Measurements from ENCODE around the gene PRCD.
"Not testable (repeated sequence)": the region's sequence is repeated elsewhere in the genome, so short reads cannot be mapped to it uniquely, and the experiment has no call there.

PRCD gene

GRCh38 chr17:76558198-76559095 is 18.6 kb downstream of the PRCD start:
- DNase-seq = no peak

GRCh38 chr17:76559460-76559859 is 19.6 kb downstream of the PRCD start:
- not testable (repeated sequence) for DNase-seq

DNA sequence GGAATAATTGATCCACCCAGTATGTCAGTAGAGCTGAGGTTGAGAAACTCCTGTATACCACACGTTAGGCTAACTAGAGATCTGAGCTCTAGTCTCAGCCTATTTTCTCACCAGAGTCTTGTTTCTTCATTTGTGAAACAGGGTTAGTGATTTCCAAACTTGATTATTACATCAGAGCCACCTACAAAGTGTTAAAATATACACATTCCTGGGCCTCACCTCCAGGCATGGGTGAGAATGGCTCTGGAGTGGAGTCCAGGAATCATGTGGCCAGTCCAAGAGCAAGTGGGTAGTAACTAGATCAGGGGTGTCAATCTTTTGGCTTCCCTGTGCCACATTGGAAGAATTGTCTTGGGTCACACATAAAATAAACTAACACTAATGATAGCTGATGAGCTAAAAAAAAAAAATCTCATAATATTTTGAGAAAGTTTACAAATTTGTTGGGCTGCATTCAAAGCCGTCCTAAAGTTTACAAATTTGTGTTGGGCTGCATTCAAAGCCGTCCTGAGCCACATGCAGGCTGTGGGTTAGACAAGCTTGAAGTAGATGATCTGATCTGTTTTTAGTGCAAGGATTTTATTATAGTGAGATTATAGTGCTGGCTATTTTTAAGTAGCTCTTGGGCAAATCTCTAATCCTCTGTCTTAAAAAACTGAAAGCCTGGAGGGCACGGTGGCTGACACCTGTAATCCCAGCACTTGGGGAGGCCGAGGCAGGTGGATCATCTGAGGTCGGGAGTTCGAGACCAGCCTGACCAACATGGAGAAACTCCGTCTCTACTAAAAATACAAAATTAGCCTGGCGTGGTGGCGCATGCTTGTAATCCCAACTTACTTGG is 20.4 kb downstream of the PRCD start:
- no peak for DNase-seq

GRCh38 chr17:76560877-76561221 is 21.0 kb downstream of the PRCD start:
- no peak for DNase-seq

DNA sequence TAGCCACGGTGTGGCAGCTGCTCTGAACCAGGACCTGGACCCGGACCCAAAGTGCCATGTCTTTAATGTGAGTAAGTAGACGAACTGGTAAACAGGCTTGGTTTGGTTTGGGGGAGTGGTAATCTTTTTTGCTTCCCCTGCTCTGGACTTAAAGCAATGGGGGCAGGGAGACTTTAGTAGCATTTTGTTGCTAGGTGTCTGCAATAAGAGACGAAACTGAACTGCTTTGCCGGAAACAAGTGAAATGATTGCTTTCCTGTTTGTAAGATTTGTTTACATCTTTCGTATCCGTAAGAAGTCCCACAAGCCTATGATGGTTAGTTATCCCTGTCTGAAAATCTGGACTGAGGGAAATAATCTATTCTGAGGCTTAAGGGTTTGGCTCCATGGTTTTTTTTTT is 21.5 kb downstream of the PRCD start:
- DNase-seq = no peak

DNA sequence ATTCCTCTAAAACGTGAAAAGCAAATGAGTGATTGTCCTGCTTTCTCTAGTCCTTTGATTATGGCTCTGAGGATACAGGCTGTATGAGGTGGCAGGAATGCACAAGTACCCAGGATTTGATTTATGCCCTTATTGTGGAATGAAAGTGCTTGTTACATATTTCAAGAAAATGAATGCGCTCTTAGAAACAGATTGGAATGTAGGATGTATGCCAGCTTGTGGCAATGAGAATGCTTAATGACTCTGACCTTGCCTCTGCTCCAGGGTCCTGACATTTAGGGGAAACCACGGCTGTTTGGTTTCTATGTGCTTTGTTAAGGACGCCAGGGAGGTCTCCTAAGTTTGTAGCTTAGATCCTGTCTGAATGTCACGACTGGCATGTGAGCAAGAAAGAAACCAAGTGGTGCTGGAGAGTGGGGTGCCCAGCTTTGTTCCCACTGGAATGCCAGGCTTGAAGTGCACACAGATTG is 22.0 kb downstream of the PRCD start:
- DNase-seq = no peak

DNA sequence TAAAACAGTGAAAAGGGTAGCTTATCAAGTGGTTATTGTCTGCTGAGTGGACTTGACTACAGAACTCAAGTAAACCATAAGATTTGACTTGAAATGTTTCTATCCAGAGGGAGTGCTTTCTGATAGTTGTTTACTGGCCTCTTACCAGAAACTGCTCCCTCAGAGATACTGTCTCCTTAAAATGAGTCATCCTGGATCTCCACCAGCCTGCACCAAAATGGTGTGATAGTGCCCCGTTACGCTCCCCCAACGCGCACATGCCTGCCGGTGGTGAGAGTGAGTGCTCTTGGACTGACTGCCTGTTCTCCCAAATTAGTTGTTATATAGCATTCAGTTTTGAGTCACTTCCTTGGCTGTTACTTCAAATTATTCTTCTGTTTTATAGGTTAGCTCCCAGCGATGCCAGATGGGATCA is 22.9 kb downstream of the PRCD start:
- DNase-seq = no peak

- DNase-seq = not testable (repeated sequence)
These were observed 23.5 kb downstream of the PRCD start for GRCh38 chr17:76563359-76563758.

DNA sequence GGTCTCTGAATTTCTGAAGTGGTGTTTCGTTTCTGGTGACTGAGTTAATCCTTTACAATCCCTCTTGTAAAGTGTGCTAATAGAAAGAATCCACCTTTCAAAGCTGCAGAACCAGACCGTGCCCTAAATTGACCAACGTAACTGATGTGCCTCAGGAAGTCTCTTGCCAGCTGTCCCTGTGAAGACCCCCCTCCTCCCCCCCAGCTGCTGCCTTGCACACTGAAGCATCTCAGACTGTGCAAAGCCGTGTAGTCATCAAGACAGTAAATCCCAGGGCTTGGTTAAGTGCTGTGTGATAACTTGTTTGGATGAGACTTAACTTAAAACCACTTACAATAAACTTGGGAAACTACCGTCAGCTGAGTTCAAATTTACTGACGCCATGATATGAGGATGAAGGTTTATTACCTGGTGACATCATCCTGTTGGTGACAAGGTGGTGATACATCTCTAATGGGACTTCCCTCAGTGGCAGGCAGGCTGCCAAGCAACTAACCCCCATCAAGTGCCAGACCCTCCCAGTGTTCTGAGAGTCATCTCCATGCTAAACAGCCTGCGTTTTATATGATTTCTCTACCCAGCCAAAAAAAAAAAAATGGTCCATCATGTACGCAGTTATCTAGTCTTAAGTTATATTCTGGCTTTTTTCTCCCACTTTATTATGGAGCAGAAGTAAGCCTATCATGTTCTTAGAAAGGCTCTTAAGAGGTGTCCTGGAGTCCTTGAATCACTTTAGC is 25.3 kb downstream of the PRCD start:
- DNase-seq = not testable (repeated sequence)

DNA sequence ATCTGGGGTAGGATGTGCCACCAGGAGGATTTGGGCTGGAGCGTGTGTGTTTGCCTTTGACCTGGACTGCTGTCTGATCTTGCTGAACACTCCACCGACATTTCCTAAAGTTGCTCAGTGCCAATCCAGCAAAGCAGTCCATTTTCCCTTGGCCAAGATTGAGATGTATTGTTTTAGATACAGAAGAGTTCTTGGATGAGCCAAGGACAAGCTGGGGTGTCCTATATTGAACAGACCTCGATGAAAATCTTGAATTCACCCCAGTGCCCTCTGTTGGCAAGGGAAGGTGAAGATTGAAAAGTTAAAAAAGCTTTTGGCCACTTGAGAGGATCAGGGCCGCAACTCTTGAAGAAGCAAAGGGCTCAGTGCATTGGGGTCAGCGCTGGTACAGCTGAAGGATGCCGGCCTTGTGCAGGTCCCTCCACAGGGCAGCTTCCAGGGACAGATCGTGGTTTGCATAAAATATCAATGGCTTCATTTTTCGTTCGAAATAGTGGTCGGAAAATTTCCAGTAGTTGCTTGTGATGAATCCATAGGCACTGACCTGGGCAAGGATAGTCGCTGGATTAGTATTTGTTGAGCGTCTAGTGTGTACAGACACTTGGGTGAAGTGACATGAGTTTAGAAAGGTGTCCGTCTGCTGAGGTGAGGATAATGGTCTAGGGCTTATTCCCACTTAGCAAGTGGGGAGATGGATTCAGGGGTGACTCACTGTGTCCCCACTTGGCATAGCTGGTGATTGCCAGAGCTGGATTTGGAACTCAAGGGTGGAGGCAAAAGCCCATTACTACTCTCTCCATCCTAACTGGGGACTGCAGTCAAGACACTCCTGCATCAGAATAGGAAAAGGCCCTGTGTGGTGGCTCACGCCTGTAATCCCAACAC is 26.1 kb downstream of the PRCD start:
- DNase-seq = no peak

DNA sequence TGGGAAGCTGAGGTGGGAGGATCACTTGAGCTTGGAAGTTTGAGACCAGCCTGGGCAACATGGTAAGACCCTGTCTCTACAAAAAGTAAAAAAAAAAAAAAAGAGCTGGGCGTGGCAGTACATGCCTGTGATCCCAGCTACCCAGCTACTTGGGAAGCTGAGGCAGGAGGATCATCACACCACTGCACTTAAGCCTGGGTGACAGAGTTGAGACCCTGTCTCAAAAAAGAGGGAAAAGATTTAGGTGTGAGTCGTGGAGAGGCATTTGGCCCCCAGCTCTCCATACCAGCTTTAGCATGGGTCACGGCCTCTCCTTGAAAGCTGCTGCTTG is 26.7 kb downstream of the PRCD start:
- no peak for DNase-seq

DNA sequence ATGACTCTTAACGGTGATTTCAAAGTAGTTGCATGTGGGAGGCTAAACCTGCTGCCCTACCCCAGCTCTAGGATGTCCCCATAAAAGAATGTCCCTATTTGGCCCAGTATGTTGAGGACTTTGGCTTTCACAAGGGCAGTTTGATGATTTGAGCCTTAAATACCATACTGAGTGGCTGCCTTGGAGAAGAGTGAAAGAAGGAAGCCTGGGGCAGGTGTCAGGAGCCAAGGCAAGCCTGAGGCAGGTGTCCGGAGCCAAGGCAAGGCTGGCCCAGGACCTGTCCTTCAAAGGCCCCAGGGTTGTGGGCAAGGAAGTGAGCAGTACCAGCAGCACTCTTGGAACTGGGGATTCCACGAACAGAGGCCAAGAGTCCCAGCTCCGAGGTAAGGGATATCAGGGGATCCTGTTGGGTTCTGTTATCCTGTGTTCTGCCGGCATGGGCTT is 27.2 kb downstream of the PRCD start:
- DNase-seq = no peak

GRCh38 chr17:76567634-76568432 is 28.0 kb downstream of the PRCD start:
- DNase-seq = peak; percentile 46

DNA sequence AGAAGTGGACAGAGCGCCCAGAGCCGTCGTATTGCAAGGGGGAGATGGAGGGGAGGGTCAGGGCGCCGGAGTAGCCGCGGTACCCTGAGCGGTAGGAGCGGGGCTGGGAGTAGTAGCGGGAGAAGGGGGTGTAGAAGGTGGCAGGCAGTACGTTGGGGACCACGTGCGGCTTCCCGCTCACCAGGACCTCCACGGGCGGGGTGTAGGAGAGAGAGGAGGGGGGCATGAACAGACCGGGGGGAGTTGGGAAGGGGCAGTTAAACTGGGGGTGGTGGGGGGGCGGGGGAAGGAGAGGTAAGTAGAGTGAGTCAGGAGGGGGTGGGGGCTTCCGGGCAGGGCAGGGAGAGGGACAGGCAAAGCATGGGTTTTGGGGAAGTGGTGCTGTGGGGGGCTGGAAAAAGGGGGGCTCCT is 29.0 kb downstream of the PRCD start:
- DNase-seq = no peak

GRCh38 chr17:76569607-76570279 is 29.9 kb downstream of the PRCD start:
- DNase-seq = no peak

DNA sequence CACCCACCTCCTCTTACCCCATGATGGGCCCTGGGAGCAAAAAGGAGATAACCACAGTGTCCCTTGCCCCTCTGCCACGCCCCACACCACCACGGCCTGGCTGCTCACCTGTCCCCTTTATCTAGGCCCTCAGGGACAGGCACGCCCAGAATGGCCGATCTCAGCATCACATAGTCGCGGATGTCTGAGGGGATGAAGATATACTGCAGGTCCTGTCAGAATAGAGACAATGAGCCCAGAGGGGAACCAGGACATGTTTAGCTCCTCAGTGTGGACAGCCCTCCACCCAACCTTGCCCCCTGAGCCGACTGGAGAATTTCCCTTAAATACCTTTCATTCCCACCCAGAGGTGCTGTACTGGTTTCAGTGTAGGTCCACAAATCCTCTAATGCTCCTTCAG is 30.6 kb downstream of the PRCD start:
- no peak for DNase-seq

DNA sequence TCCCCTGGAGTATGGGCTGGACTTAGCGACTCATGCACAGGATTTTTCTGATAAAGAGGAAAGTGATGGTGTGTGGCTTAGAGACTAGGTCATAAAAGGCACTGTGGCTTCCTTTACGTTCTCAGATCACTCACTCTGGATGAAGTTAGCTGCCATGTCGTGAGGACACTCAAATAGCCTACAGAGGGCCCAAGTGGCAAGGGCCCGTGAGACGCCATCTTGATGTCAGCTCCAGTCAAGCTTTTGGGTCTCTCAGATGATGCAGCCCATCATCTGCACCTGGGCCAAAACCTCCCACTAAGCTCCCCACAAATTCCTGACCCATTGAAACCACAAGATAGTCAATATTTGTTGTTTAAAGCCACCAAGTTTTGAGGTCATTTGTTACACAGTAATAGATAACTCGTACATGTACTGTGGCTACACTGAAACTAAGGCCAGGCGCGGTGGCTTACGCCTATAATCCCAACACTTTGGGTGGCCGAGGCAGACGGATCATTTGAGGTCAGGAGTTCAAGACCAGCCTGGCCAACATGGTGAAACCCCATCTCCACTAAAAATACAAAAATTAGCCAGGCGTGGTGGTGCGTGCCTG is 31.1 kb downstream of the PRCD start:
- no peak for DNase-seq

- DNase-seq = no peak
These were observed 32.5 kb downstream of the PRCD start for GRCh38 chr17:76572201-76572910.

DNA sequence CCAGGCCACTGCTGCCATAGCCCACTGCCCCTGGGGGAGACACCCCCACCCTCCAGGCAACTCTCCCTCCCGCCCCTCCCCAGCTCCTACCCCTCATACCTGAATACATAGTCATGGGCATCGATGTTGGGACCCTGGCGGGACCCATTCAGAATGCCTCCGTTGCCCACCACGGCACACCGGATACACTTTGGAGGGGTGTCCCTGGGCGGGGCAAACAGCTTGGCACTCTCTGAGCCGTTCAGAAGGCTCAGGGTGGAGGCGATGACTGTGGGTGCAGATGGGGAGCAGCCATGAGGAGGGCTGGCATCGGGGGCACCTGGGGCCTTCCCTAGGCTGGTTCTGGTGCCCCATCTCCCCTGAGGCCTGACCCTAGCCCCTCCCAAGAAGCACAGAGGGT is 33.3 kb downstream of the PRCD start:
- no peak for DNase-seq

- DNase-seq = no peak
These were observed 34.3 kb downstream of the PRCD start for GRCh38 chr17:76574166-76574565.

All from GDM1 (cell line).